OCI-LY3 (cell line): Measurements from ENCODE around the gene PEX6.

ENCODE experiments used
- EZH2phosphoT487 ChIP-seq: fragments of 200-600 bp; shearing (Covaris generic); IDR thresholded peaks from 2 replicates; pipeline ENCODE4 v1.6.1; 2018; ENCODE audit warnings: antibody characterized with exemption, mixed run types, low read depth
- TF ChIP-seq, protein P1 (sequence below): fragments of 200-600, 300-600 bp; sonication (generic); IDR thresholded peaks from 2 replicates; pipeline ENCODE4 v1.5.1; 2014; ENCODE audit warnings: antibody characterized with exemption, low read length, low read depth

DNA sequence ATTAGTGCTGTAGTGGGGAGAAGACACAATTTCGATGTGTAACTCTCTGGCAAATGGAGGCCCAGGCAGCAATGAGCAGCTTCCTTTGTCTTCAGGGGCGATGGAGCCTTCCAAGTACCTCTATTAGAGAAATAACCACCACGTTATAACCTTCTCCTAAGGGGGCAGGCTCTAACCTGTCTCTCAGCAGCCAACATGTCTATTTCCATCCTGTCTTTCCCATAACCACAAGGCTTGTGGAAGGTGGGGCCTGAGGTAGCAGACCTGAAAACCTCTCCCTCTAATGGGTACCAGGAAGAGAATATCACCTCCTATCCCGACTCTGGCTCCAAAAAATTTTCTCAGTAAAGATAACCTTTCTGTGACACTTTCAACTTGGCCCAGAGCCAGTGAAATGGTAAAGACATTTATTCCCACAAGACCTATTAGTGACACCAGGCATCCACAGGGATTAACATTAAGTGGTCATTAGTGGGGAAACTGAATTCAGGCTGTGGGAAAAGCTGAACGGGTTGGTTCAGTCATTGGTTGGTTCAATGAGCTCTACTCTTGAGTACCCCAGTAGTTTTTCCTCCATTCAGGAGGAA is 4.0 kb downstream of the PEX6 start:
- TF ChIP-seq, protein P1, sequence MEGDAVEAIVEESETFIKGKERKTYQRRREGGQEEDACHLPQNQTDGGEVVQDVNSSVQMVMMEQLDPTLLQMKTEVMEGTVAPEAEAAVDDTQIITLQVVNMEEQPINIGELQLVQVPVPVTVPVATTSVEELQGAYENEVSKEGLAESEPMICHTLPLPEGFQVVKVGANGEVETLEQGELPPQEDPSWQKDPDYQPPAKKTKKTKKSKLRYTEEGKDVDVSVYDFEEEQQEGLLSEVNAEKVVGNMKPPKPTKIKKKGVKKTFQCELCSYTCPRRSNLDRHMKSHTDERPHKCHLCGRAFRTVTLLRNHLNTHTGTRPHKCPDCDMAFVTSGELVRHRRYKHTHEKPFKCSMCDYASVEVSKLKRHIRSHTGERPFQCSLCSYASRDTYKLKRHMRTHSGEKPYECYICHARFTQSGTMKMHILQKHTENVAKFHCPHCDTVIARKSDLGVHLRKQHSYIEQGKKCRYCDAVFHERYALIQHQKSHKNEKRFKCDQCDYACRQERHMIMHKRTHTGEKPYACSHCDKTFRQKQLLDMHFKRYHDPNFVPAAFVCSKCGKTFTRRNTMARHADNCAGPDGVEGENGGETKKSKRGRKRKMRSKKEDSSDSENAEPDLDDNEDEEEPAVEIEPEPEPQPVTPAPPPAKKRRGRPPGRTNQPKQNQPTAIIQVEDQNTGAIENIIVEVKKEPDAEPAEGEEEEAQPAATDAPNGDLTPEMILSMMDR = no peak
- TF ChIP-seq EZH2phosphoT487 = no peak
